Mammary epithelial cell (primary cell): ENCODE results near the gene CHD9NB.

Experiments used
- EZH2 ChIP-seq: IDR thresholded peaks from 2 replicates; pipeline ENCODE4 v1.6.1; 2012; ENCODE audit warnings: low read length, inconsistent platforms, borderline replicate concordance
- TF ChIP-seq, protein P1 (sequence below), 2 donors: IDR thresholded peaks in 1 of 2; conservative IDR thresholded peaks in 1 of 2; 2 replicates each; pipeline ENCODE4 v1.5.1; 2011 to 2012; ENCODE audit warnings: inconsistent platforms in 2 of 2, low read length in 2 of 2, mild to moderate bottlenecking in 2 of 2, control low read depth in 1 of 2, low read depth in 1 of 2; ENCODE audit not compliant: insufficient read depth in 1 of 2; ENCODE audit errors: extremely low read depth in 1 of 2

DNA sequence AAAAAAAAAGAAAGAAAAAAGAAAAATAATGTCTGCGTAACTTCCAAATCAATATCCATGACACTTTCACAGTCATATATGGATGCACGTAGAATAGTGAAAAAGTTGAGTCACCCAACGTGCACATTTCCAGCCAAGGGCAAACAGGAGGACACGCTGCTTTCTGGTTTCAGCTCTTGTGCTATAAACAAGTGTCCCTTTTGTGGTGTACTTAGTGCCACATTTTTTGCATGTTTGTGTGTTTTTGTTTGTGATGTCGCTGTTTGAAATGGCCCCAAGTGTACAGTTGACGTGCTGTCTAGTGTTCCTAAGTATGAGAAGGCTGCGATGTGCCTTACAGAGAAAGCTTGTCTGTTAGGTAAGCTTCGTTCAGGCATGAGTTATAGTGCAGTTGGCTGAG, 5.0 kb upstream of the CHD9NB start:
- TF ChIP-seq, protein P1, sequence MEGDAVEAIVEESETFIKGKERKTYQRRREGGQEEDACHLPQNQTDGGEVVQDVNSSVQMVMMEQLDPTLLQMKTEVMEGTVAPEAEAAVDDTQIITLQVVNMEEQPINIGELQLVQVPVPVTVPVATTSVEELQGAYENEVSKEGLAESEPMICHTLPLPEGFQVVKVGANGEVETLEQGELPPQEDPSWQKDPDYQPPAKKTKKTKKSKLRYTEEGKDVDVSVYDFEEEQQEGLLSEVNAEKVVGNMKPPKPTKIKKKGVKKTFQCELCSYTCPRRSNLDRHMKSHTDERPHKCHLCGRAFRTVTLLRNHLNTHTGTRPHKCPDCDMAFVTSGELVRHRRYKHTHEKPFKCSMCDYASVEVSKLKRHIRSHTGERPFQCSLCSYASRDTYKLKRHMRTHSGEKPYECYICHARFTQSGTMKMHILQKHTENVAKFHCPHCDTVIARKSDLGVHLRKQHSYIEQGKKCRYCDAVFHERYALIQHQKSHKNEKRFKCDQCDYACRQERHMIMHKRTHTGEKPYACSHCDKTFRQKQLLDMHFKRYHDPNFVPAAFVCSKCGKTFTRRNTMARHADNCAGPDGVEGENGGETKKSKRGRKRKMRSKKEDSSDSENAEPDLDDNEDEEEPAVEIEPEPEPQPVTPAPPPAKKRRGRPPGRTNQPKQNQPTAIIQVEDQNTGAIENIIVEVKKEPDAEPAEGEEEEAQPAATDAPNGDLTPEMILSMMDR (conservative IDR thresholded peaks at IDR 0.05 in 1 of 2, IDR thresholded peaks at IDR 0.05 in 1 of 2; ENCODE audit: extremely low read depth in 1 of 2, insufficient read depth in 1 of 2, low read depth in 1 of 2, low read length in 2 of 2) = no peak
- TF ChIP-seq EZH2 = no peak
